Prostate gland (tissue), 2 donors: Measurements from ENCODE around the gene KRTAP5-11.
"Not testable (repeated sequence)": the region's sequence is repeated elsewhere in the genome, so short reads cannot be mapped to it uniquely, and the experiment has no call there.

ENCODE experiments used
- CTCF ChIP-seq, 4 experiments: fragments of 200-600 bp in 2 of 4; fragments of 450-650 bp in 2 of 4; sonication (generic) in 2 of 4; IDR thresholded peaks; 1 replicate in 3 of 4; 2 replicates in 1 of 4; pipeline ENCODE4 v1.5.1; 2016 to 2019; ENCODE audit warnings: antibody characterized with exemption in 4 of 4, mild to moderate bottlenecking in 2 of 4, moderate library complexity in 2 of 4
- POLR2A ChIP-seq: fragments of 450-650 bp; IDR thresholded peaks from one replicate; pipeline ENCODE4 v1.6.1; 2016; ENCODE audit warnings: antibody characterized with exemption, mild to moderate bottlenecking
- POLR2AphosphoS5 ChIP-seq: sonication (generic); formaldehyde crosslinking; IDR thresholded peaks from one replicate; pipeline ENCODE4 v1.6.1; 2017; ENCODE audit warnings: antibody characterized with exemption

- not testable (repeated sequence) for TF ChIP-seq CTCF (IDR thresholded peaks at IDR 0.05); POLR2A; POLR2AphosphoS5
Measured at GRCh38 chr11:71588314-71588713, 5.6 kb upstream of the KRTAP5-11 start.
